ENCODE measurements around the gene NHEJ1. TPM values are rescaled to one million over a fixed set of nuclear protein-coding genes. Genes with fewer than 3 reads are reported as not detected.

The NHEJ1 gene
- total RNA-seq, 4 donors from 2014 or later: 8.6 to 13.8 (median 11.9) TPM

DNA sequence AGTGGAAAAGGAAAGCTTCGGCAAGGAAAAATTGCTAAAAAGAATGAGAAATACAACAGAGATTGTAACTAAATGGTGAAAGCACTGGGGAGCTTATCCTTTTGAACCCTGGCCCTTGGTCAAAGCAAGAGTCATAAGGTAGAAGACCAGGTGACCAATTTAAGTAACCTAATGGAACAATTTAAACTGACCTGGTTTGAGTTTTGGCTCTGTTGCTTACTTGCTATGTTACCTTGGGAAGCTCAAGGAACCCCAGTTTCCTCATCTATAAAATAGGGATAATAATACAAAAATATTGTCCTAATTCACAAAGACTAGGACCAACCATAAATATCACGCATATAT lies 48.6 kb downstream of the NHEJ1 start:
- H3K4me3 ChIP-seq (replicated peaks in 1 of 3): no peak overlapping the region
- H3K9me3 ChIP-seq: no peaks in the 10 kb centered on the region
- H3K36me3 ChIP-seq: no peaks in the 10 kb centered on the region
- no peaks in the 10 kb centered on the region for H3K4me1 ChIP-seq
- no peaks in the 10 kb centered on the region for H3K27me3 ChIP-seq
- TF ChIP-seq POLR2A (IDR thresholded peaks at IDR 0.05): no peak
- TF ChIP-seq, protein P1, sequence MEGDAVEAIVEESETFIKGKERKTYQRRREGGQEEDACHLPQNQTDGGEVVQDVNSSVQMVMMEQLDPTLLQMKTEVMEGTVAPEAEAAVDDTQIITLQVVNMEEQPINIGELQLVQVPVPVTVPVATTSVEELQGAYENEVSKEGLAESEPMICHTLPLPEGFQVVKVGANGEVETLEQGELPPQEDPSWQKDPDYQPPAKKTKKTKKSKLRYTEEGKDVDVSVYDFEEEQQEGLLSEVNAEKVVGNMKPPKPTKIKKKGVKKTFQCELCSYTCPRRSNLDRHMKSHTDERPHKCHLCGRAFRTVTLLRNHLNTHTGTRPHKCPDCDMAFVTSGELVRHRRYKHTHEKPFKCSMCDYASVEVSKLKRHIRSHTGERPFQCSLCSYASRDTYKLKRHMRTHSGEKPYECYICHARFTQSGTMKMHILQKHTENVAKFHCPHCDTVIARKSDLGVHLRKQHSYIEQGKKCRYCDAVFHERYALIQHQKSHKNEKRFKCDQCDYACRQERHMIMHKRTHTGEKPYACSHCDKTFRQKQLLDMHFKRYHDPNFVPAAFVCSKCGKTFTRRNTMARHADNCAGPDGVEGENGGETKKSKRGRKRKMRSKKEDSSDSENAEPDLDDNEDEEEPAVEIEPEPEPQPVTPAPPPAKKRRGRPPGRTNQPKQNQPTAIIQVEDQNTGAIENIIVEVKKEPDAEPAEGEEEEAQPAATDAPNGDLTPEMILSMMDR (IDR thresholded peaks at IDR 0.05): no peak
- WGBS, 2 donors: 98% methylated on average over 2 of the region's 2 CpGs
- H3K27ac ChIP-seq: no peak overlapping the region
- intact Hi-C loops (cut with DNase I): no loop called here
- DNase-seq: no peak

DNA sequence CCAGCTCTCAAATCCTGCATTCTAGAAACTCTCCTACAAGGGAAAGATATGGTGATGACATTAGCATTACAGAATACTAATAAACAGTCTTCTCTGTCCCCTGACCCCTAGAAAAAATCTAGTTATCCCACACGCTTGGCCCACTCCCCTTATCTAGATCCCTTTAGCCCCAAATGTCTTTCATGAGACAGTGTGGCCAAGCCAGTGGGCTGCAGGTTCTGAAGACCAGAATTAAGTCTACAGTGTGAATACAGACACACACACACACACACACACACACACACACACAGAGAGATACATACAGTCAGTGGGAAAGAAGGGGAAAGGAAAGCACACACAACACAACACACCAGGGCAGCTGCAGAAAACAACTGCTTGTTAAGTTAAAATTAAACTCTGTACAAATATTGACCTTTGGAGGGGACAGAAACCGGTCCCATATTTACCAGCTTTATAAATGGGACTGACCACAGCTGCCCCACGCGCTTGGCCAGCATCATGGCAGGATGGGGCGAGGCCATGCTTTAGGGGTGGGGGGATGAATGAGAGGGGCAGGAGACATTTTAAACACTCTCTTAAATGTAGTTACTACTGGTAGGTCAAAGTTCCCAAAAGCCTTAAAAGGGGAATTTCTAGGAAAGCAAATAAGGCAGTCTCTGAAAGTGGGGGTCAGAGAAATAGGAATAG lies 49.1 kb downstream of the NHEJ1 start:
- intact Hi-C loops (cut with DNase I): no loop called here
- Histone ChIP-seq H3K4me1 (no peaks in the 10 kb centered on the region), H3K36me3 (no peaks in the 10 kb centered on the region), H3K4me3 (replicated peaks in 1 of 3) (no peak overlapping the region), H3K9me3 (no peaks in the 10 kb centered on the region), H3K27me3 (no peaks in the 10 kb centered on the region), H3K27ac (no peak overlapping the region)
- TF ChIP-seq, protein P1 (IDR thresholded peaks at IDR 0.05): no peak
- TF ChIP-seq POLR2A (IDR thresholded peaks at IDR 0.05): no peak
- DNase-seq: no peak
- 93 to 94% methylated on average over 5 of the region's 5 CpGs for WGBS, 2 donors

DNA sequence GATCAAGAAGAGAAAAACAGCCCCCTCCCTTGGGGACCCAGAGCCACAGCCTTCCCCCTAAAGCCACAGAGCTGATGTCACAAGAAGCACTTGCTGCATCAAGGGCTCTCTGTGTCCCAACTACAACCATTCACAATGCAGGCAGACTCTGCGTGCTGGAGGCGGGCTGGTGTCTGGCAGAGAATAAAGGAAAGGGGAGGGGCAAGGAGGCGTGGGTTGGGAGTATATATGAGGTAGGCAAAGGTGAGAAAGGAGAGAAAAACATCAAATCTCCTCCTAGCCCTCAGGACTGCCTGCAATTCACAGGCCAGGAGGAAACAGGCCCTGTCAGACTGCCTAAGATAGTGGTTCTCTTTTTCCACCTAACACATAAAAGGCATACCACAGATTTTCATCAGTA lies 51.1 kb downstream of the NHEJ1 start:
- 75 to 79% methylated on average over 3 of the region's 3 CpGs for WGBS, 2 donors
- no peaks in the 10 kb centered on the region for H3K36me3 ChIP-seq
- intact Hi-C loops (cut with DNase I): no loop called here

DNA sequence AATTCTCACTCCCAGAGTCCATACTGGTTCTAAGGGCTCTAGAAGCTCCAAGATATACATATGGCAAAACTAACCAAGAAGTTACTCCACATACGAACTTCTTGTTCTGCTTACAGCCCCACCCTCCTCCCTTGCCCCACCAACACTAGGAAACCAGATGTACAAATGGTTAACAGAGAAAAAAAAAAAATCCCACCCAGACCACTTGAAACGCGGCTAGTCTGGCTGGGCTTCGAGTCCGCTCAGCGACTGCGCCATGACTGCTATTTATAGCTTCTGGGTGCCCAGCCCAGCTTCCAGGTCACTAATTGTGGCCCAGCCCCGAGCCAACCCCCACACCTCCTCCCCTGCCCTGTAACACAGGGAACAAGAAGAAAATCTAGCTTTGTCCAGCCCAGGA lies 52.9 kb downstream of the NHEJ1 start:
- Histone ChIP-seq H3K4me1 (no peaks in the 10 kb centered on the region), H3K4me3 (replicated peaks in 1 of 3) (no peak overlapping the region), H3K36me3 (no peaks in the 10 kb centered on the region), H3K9me3 (no peaks in the 10 kb centered on the region), H3K27me3 (no peaks in the 10 kb centered on the region), H3K27ac (no peak overlapping the region)
- no peak for TF ChIP-seq POLR2A (IDR thresholded peaks at IDR 0.05)
- TF ChIP-seq, protein P1 (IDR thresholded peaks at IDR 0.05): no peak
- no peak for DNase-seq
- WGBS, 2 donors: 42 to 47% methylated on average over 8 of the region's 8 CpGs
- intact Hi-C loops (cut with DNase I): no loop called here

More for the DNA sequence above, 51.1 kb downstream of the NHEJ1 start:
- no peak for TF ChIP-seq POLR2A (IDR thresholded peaks at IDR 0.05)
- TF ChIP-seq, protein P1 (IDR thresholded peaks at IDR 0.05): no peak
- H3K4me3 ChIP-seq (replicated peaks in 1 of 3): no peak overlapping the region
- no peak for DNase-seq
- H3K4me1 ChIP-seq: no peaks in the 10 kb centered on the region
- H3K9me3 ChIP-seq: no peaks in the 10 kb centered on the region
- H3K27ac ChIP-seq: peak overlapping the region in 1 of 3 donors; percentile 20
- no peaks in the 10 kb centered on the region for H3K27me3 ChIP-seq

DNA sequence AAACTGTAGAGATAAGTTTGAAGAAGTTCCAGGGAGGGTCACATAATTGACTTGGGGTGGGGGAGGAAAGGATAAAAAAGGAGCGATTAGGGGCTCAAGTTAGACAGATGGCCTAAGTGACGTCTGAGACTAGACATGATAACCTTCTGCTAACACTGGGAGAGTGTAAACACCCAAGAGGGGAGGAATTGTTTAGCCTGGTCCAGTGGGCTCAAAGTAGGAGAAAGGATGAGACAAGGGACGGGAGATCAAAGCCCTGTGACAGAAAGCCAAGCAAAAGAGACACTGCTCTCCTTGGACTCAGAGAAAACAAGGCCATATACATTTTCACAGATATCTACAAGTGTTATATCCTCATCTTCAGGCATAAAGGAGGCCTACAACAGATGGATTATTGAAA lies 54.4 kb downstream of the NHEJ1 start:
- 87 to 88% methylated on average over 3 of the region's 3 CpGs for WGBS, 2 donors
- Histone ChIP-seq H3K27ac (no peak overlapping the region), H3K9me3 (no peaks in the 10 kb centered on the region), H3K36me3 (no peaks in the 10 kb centered on the region), H3K27me3 (no peaks in the 10 kb centered on the region), H3K4me1 (no peaks in the 10 kb centered on the region), H3K4me3 (replicated peaks in 1 of 3) (no peak overlapping the region)
- TF ChIP-seq POLR2A (IDR thresholded peaks at IDR 0.05): no peak
- TF ChIP-seq, protein P1 (IDR thresholded peaks at IDR 0.05): no peak
- DNase-seq: no peak
- intact Hi-C loops (cut with DNase I): no loop called here
